ES-I3 (cell line): ENCODE data around the gene KCNT1.

Experiments
- H3K36me3 ChIP-seq: 2 replicates; pipeline ENCODE4 v1.6.1; 2013; ENCODE audit warnings: mild to moderate bottlenecking, low read length, control low read depth, moderate library complexity; ENCODE audit not compliant: insufficient read depth
- H3K4me1 ChIP-seq: 2 replicates; pipeline ENCODE4 v1.6.1; 2013; ENCODE audit warnings: mild to moderate bottlenecking, control low read depth, low read length; ENCODE audit not compliant: insufficient read depth
- H3K9ac ChIP-seq: 2 replicates; pipeline ENCODE4 v1.6.1; 2013; ENCODE audit warnings: low read depth, mild to moderate bottlenecking, low read length, moderate library complexity
- H3K9me3 ChIP-seq: 2 replicates; pipeline ENCODE4 v1.6.1; 2013; ENCODE audit warnings: mild to moderate bottlenecking, low read length, moderate library complexity; ENCODE audit not compliant: control insufficient read depth, insufficient read depth

The KCNT1 gene

DNA sequence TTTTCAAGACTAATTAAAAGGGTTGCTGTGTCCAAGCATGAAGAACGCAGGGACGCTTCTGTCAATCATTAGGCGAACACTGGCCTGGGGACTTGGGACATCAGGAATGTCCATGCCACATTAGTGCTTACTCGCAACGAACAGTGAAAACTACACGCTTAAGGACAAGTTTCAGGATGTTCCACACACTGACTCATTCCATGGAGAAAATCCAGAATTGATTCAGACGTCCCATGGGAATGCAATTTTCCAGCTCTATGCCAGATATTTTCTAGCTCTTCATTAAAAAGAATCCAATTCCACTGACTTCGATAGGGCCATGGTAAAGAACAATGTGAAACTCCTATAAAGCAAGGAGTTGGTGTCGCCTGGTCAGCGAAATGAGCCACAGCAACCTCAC lies 107.2 kb downstream of the KCNT1 start:
- H3K4me1 ChIP-seq = no peaks in the 10 kb centered on the region

DNA sequence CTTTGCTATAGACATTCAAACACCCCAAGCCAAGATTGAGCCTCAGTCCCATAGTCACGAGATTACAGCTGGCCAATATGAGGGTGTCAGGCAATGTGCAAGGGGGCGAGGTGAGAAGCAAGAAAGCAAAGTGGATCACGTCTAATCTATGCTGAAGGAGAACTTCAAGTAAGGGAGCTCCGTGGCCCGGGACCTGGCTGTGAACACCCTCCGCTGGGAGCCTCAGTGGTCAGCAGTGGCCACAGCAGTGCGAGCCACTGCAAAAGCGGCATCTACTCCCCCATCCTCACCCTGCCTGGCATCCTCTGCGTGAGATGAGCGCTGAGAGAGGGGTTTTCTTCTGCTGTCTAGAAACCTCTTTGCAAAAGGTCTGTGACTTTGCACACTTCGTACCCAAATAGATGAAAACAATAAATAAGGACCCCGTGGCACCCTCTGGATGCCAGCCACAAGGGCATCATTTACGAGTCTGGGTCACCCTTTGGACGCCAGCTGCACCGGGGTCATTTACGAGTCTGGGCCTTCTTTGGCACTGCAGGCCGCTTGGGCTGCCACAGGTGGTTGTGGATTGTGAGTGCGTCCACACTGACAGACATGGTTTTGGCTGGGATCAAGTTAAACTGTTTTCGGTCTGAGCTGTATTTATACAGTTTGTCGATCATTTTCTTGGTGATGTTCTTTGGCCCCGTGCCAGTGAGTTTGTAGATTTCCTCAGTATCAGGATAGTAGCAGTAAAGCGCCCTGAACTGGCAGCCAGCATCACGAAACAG lies 109.0 kb downstream of the KCNT1 start:
- Histone ChIP-seq H3K9ac (no peak overlapping the region), H3K36me3 (peaks cover 16% of the 10 kb centered on the region), H3K4me1 (no peaks in the 10 kb centered on the region), H3K9me3 (no peaks in the 10 kb centered on the region)

More for the DNA sequence above, 107.2 kb downstream of the KCNT1 start:
- Histone ChIP-seq H3K9ac (no peak overlapping the region), H3K9me3 (no peaks in the 10 kb centered on the region), H3K36me3 (peaks cover 10% of the 10 kb centered on the region)

DNA sequence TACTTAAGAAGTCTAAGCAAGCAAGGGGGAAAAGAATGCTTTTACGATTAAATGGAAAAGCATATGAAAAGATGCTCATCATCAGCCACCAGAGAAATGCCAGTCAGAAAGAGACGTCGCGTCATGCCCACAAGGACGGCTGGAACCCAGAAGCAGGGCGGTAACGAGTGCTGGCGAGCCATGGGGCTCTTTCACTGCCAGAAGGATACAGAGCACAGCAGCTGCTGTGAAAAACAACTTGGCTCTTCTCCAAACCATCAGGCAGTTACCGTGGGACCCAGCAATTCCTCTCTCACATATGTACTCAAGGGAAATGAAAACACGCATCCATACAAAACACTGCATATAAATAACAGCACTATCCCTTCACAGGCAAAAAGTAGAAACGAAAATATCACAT lies 109.8 kb downstream of the KCNT1 start:
- no peaks in the 10 kb centered on the region for H3K4me1 ChIP-seq
- H3K9ac ChIP-seq = no peak overlapping the region
- peaks cover 16% of the 10 kb centered on the region for H3K36me3 ChIP-seq
- no peaks in the 10 kb centered on the region for H3K9me3 ChIP-seq

DNA sequence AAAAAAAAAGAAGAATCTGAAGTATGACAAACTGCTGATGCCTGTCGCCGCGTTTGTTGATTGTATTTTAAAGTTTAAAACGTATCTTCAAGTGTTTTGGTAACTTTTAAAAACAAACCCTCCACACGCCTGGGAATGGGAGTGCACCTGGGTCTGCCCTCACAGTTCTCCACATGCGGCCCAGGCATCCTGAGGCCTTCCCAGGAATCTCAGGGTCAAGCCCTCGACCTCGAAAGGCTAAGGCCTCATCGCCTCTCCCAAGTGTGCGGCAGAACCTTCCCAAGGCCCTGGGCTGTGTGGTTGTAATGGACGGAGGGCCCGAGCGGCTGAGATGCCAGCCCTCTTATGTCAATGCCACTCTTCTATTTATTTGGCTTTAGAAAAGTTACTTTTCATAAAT lies 111.0 kb downstream of the KCNT1 start:
- H3K9ac ChIP-seq = no peak overlapping the region
- H3K9me3 ChIP-seq = no peaks in the 10 kb centered on the region
- no peaks in the 10 kb centered on the region for H3K4me1 ChIP-seq
- H3K36me3 ChIP-seq = peaks cover 20% of the 10 kb centered on the region

DNA sequence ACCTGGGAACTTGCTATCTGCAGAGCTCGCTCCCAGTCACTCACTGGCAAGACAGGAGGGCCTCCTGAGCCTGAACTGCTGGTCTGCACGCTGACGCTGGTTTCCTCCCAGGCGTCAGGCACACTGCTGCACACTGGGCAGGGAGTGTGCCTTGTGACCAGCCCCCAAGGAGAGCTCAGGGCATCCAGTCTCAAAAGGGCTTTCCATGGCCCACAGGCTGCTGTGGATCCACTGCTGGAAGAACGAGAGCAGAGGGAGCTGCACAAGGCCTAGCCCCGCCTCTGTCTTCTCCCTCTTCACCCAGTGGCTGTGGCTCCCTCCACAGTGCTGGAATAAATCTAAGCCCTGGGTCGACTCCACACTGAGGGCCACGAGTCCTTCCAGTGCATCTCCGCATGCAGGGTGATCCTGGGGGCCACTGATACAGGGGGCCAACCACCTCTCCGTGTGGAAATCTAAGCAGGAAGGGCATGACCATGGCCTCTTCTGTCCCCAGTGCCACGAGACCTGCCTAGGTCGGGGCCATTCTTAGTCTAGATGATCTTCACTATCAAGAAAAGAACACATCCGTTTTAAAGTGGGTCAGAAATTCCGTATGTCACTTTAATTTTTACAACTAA lies 111.8 kb downstream of the KCNT1 start:
- H3K4me1 ChIP-seq = no peaks in the 10 kb centered on the region
- no peak overlapping the region for H3K9ac ChIP-seq
- peaks cover 22% of the 10 kb centered on the region for H3K36me3 ChIP-seq
- no peaks in the 10 kb centered on the region for H3K9me3 ChIP-seq

DNA sequence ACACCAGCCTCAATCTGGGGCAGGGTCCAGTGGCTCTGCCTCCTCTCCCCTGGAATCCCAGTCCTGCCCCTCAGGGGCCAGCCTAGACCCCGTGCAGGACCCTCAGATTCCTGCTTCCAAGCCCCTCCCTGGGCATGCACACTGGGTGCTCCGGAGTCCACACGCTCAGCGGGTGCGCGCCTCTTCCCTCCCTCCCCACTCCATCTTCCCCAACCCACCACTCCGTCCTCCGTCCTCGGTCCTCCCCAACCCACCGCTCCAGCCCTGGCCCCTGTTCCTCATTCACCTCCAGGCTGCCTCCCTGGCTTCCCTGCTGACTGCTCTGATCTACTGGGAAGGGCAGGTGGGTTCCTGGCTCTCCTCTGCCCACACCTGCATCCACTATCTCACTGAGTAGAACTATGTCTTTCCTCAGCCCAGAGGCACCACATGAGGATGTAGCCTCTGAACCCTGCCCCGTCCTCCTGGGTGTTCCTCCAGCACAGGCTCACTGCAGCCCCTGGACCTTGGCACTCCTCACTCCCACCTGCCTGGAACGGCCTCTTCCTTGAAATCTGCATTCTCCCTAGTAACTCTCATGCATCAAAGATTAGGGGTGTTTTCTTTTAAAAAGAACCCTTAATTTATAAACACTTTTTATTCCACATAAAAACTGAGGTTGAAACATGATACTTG lies 112.6 kb downstream of the KCNT1 start:
- Histone ChIP-seq H3K4me1 (no peaks in the 10 kb centered on the region), H3K9ac (no peak overlapping the region), H3K9me3 (no peaks in the 10 kb centered on the region), H3K36me3 (peaks cover 20% of the 10 kb centered on the region)

DNA sequence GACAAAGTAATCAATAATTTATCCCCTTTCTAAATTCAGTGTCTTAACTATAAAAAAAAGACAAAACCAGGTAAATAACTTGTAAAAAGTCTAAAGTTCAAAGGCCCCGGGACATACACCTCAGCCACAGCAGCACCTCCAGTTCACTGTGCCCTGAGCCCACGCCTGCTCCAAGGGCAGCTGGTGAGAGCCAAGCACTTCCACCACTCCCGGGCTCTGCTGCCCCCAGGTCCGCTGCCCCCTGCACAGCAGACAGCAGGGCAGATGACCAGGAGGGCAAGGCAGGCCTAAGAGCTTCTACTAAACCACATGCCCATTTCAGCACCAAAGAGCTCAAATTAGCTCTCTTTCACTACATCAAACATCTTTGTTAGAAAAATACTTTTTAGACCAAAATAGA lies 113.4 kb downstream of the KCNT1 start:
- Histone ChIP-seq H3K9me3 (no peaks in the 10 kb centered on the region), H3K4me1 (no peaks in the 10 kb centered on the region), H3K36me3 (peaks cover 19% of the 10 kb centered on the region)

DNA sequence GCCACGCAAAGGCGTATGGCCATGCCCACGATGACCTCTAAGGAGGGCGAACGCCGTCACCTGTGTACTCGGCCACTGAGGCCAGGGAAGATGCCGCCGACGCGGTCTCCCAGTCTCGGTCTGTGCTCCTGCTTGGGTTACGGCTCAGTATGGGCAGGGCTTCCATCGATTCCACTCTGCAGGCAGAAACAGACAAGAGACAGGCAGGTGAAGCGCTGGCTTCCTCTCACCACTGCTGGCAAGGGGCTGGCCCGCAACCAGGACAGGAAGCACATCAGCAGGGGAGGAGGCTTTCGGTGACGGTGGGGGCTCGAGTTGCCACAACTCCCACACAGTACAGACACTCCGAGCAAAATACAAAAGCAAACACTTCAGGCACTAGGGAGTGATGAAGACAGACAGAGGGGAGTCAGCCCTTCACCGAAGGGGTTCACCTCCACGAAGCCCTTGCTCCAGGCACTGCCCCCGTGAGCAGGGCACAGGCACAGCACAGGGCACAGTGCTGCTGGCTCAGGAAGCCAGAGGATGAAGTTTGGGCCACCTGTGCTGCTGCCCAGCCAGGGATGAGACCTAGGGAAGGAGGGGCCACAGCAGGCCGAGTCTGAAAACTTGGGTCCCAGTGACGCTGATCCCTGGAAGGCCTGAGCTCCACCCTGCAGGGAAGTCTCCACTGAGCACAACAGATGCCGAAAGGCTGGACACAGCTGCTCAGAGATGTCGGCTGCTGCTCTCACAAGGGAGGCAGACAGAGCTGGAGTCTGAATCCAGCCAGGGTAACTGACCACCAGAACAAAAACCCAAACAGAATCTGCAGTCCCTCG lies 114.1 kb downstream of the KCNT1 start:
- H3K9ac ChIP-seq = no peak overlapping the region
- no peaks in the 10 kb centered on the region for H3K9me3 ChIP-seq
- peaks cover 21% of the 10 kb centered on the region for H3K36me3 ChIP-seq
- H3K4me1 ChIP-seq = no peaks in the 10 kb centered on the region

More for the DNA sequence above, 113.4 kb downstream of the KCNT1 start:
- H3K9ac ChIP-seq = no peak overlapping the region

DNA sequence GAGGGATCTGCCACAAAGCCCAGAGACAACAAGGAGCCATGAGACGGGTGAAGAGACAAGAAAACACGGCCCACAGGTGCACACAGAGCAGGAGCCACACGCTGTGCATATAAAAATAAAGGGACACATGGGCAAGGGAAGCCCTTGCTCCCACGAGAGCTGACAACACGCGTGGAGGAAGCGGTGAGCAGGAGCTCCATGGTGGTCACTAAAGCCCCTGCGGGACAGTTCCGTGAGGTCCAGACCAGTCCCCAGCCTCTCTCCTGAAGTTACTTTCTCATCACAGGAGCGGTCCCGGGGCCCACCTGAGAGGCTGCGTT lies 114.6 kb downstream of the KCNT1 start:
- Histone ChIP-seq H3K9me3 (no peaks in the 10 kb centered on the region), H3K4me1 (no peaks in the 10 kb centered on the region), H3K36me3 (peaks cover 23% of the 10 kb centered on the region), H3K9ac (no peak overlapping the region)

DNA sequence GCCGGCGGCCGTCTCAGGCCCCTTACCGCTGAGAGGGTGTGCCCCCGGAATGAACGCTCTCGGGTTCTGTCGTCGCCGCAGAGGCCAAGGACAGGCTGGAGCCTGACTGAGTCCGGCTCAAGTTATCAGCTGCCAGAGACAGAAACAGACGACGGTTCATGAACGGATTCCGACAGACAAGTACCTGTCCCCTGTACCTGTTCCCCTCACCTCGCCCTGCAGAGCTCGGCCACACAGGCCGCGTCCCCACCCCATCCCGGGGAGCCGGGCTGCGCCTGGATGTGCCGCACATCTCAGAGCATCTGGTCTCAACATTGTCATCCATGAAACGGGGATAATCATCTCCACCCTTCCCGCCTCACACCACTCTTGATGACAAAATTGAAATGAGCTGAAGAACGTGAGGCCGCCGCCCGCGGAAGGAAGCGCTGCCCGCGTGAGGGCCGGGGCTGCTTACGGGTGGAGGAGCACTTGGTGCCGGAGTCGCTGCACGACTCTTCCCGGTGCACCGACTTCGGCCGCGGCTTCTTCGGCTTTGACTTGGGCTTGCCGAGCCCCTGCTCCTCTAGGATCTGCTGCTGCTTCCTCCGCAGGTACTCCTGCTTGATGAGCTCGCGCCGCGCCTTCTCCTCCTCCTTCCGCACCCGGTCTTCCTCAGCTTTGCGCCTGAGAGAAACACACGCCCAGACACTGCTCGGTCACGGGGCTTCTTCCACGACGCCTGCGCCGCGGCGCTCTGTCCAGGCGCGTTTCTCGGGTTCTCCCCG lies 116.1 kb downstream of the KCNT1 start:
- Histone ChIP-seq H3K9ac (no peak overlapping the region), H3K4me1 (no peaks in the 10 kb centered on the region), H3K36me3 (peaks cover 20% of the 10 kb centered on the region), H3K9me3 (no peaks in the 10 kb centered on the region)

DNA sequence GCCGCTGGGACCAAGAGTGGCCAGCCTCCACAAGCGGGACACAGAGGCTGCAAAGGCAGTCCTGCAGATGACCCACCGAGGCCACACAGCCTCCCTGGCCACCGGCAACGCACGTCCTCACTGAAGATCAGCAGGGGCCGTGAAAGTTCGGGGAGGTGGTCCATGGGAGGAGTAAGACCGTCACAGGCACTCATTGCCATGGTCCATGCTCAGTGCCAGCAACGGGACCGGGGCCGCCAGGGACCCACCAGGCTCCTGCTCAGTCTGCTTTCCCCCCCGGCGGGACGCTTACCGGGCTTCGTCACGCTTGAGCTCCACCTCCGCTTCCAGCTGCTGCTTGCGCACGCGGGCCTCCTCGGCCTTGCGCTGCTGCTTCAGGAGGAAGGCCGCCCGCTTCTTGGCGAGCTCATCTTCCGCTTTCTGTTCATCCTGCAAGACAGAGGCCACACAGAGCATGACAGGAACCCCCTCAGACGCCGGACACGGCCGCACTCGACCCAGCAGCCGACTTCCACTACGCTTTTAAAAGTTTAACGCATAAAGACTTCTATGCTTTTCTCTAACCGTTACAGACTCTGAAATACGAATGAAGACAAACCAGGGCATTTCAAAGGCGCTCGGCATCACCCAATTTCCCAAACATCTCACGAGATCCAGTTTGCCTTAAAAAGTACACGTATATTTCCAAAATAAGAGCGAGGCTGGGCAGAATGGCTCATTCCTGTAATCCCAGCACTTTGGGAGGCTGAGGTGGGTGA lies 116.9 kb downstream of the KCNT1 start:
- Histone ChIP-seq H3K9me3 (no peaks in the 10 kb centered on the region), H3K4me1 (no peaks in the 10 kb centered on the region), H3K9ac (no peak overlapping the region), H3K36me3 (peaks cover 20% of the 10 kb centered on the region)

DNA sequence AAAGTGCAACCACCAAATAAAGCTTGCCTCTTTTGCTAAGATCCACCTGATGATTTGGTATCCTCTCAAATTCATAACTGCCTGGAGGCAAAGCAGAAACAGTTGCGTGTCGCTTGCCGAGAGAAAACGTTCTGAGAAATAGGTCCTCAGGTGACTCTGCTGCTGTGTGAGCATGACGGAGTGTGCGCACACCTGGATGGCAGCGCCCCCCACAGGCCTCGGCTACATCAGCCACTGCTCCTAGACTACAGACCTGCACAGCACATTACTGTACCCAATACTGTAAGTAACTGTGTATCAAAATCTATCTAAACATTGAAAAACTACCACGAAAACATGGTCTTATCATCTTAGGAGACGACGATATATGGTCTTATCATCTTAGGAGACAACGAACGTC lies 117.9 kb downstream of the KCNT1 start:
- no peaks in the 10 kb centered on the region for H3K4me1 ChIP-seq
- no peak overlapping the region for H3K9ac ChIP-seq
- H3K36me3 ChIP-seq = peaks cover 16% of the 10 kb centered on the region
- no peaks in the 10 kb centered on the region for H3K9me3 ChIP-seq

DNA sequence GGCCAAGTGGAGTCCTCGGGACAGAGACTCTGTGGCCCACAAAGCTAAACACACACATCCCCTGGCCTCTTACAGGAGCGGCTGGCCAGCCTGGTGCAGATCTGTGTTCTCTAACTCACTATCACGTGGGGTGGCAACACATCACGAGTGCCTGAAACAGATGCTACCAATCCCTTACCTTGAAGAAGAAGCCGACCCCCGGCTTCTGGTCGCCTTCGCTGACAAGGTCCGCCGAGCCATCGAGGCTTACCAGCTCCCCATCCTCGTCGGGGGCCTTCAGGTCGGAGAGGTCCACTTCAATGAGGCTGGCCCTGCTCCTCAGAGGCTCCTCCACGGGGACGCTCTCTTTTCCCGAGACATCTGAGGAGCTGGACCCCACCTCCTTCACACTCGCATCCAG lies 118.7 kb downstream of the KCNT1 start:
- H3K36me3 ChIP-seq = peaks cover 14% of the 10 kb centered on the region

More for the DNA sequence above, 118.7 kb downstream of the KCNT1 start:
- Histone ChIP-seq H3K9me3 (no peaks in the 10 kb centered on the region), H3K4me1 (no peaks in the 10 kb centered on the region), H3K9ac (no peak overlapping the region)
